Panc1 (cell line): Measurements from ENCODE around the gene SH3GL1. TPM values are rescaled to one million over a fixed set of nuclear protein-coding genes. Genes with fewer than 3 reads are reported as not detected.

ENCODE experiments used
- ATAC-seq: fragments of 200-7000 bp; cut with Tn5 transposase; 2 replicates; pipeline ENCODE4 v1.9.1; 2020; ENCODE audit warnings: mild to moderate bottlenecking, moderate library complexity
- BruUV-seq: library from RNA; stranded (reverse); fragments of 400-500 nt; replicated peaks from 2 replicates; lab custom pipeline; 2021; lab: Mats Ljungman, UMichigan
- CTCF ChIA-PET: fragments of 300-600 bp; sonication (Branson Sonifier 250); formaldehyde crosslinking; loops from one replicate; lab custom pipeline; 2022; ENCODE audit warnings: antibody characterized with exemption; lab: Charles Lee
- POLR2A ChIA-PET: fragments of 300-600 bp; sonication (Branson Sonifier 250); formaldehyde crosslinking; loops from one replicate; lab custom pipeline; 2022; ENCODE audit warnings: antibody characterized with exemption; lab: Charles Lee
- DNase-seq: peaks from one replicate; pipeline ENCODE4 v3.0.0-alpha.2; 2010; ENCODE audit warnings: low read depth, low spot score
- H3K27ac ChIP-seq: 2 replicates; pipeline ENCODE4 v1.5.1; 2011; ENCODE audit warnings: mild to moderate bottlenecking, low read length, inconsistent platforms
- H3K27me3 ChIP-seq: fragments of 200-500 bp; sonication (Bioruptor generic); 2 replicates; pipeline ENCODE4 v1.6.0; 2014; ENCODE audit warnings: low read length, inconsistent platforms; ENCODE audit not compliant: control insufficient read depth, insufficient read depth
- H3K36me3 ChIP-seq: fragments of 200-500 bp; sonication (Bioruptor generic); 2 replicates; pipeline ENCODE4 v1.5.1; 2014; ENCODE audit warnings: inconsistent platforms, mild to moderate bottlenecking, low read length, moderate library complexity; ENCODE audit not compliant: control insufficient read depth, insufficient read depth
- H3K4me1 ChIP-seq: 2 replicates; pipeline ENCODE4 v1.5.1; 2011; ENCODE audit warnings: inconsistent platforms, mild to moderate bottlenecking, low read length, moderate library complexity; ENCODE audit not compliant: control insufficient read depth, insufficient read depth
- H3K4me3 ChIP-seq, 2 experiments: 2 replicates each; pipeline ENCODE4 v1.5.1; 2011 to 2012; ENCODE audit warnings: low read depth in 2 of 2, low read length in 2 of 2, mild to moderate bottlenecking in 2 of 2, inconsistent platforms in 1 of 2, moderate library complexity in 1 of 2
- H3K9me3 ChIP-seq: fragments of 200-500 bp; sonication (Bioruptor generic); 2 replicates; pipeline ENCODE4 v1.5.1; 2014; ENCODE audit warnings: low read depth, mild to moderate bottlenecking, inconsistent platforms, low read length, moderate library complexity; ENCODE audit not compliant: control insufficient read depth, insufficient read depth
- POLR2AphosphoS5 ChIP-seq: IDR thresholded peaks from 2 replicates; pipeline ENCODE4 v1.6.1; 2012; ENCODE audit warnings: mild to moderate bottlenecking, low read depth, low read length, moderate library complexity
- SIN3A ChIP-seq: IDR thresholded peaks from 2 replicates; pipeline ENCODE4 v1.6.1; 2012; ENCODE audit warnings: low read depth, mild to moderate bottlenecking, low read length, moderate library complexity, borderline replicate concordance; ENCODE audit not compliant: insufficient read depth
- TCF7L2 ChIP-seq: IDR thresholded peaks from 2 replicates; pipeline ENCODE4 v1.6.1; 2011; ENCODE audit warnings: mild to moderate bottlenecking, low read depth, low read length, inconsistent platforms
- in situ Hi-C: cut with HindIII; loops from 2 replicates; pipeline ENCODE4 v1.10.0; 2016; ENCODE audit warnings: low sequenced_read_pairs, low pct_unique_long_range_greater_than_20kb
- intact Hi-C: fragments of 100-400 bp; cut with micrococcal nuclease; formaldehyde crosslinking; loops from one replicate; pipeline ENCODE4 v1.10.0; 2022; ENCODE audit not compliant: unreplicated experiment
- total RNA-seq: library from RNA; stranded (reverse); gene quantifications from one replicate; pipeline ENCODE4 v1.2.1, GENCODE V29; 2021; ENCODE audit not compliant: unreplicated experiment
- TF ChIP-seq, protein P1 (sequence below): fragments of 450-650 bp; IDR thresholded peaks from 2 replicates; pipeline ENCODE4 v1.5.1; 2017; ENCODE audit warnings: mild to moderate bottlenecking
- TF ChIP-seq, protein P2 (sequence below), 2 experiments: IDR thresholded peaks; 2 replicates each; pipeline ENCODE4 v1.6.1; 2011 to 2012; ENCODE audit warnings: low read depth in 2 of 2, control low read depth in 1 of 2, low read length in 1 of 2, mild to moderate bottlenecking in 1 of 2, moderate library complexity in 1 of 2; ENCODE audit not compliant: insufficient read depth in 1 of 2

Gene SH3GL1
- total RNA-seq, 1 experiment from 2014 or later: 57.1 TPM

DNA sequence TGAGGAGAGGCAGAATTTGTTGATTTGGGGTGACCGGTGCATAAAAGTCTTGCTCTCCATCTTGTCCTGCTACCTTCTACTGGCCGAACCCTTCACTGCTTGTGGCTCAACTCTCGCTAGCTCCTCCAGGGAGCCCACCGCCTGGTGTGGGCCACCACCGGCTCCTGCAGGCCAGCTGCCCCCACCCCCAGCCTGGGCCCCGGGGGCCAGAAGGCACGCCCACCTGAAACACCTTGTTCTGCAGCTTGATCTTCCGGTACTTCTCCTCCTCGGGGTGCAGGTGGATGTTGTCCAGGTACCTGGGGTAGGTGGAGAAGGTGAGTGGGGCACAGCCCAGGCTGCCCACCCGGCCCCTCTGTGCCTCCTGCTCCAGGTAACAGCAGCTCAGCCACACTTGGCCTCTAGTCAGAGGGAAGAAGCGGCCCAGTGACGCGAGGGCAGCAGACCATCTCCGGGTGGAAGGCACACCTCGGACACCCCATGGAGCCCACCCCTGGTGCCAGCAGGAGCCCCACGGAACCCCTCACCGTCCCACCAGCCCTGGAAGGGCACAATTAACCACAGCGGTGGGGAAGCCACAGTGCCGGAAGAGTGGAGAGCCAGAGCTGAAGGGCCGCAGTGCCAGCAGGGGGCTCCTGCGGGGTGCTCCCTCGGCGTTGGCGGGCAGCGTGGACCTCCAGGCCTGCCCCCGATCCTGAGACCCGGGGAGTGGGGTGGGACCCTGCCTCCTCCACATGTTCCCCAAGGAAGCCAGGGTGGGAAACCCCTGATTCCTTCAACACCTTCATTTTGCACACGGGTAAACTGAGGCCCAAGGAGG, 47.2 kb upstream of the SH3GL1 start:
- Histone ChIP-seq H3K27ac (no peak overlapping the region), H3K36me3 (no peaks in the 10 kb centered on the region), H3K4me3 (no peak overlapping the region), H3K27me3 (no peaks in the 10 kb centered on the region), H3K4me1 (no peaks in the 10 kb centered on the region), H3K9me3 (no peaks in the 10 kb centered on the region)
- ATAC-seq: no peak
- POLR2A ChIA-PET: no interaction called here
- BruUV-seq: no TSS peak
- CTCF ChIA-PET: no interaction called here
- intact Hi-C loops (no loop called here), in situ Hi-C loops (no loop called here)
- DNase-seq: no peak
- TF ChIP-seq, protein P1, sequence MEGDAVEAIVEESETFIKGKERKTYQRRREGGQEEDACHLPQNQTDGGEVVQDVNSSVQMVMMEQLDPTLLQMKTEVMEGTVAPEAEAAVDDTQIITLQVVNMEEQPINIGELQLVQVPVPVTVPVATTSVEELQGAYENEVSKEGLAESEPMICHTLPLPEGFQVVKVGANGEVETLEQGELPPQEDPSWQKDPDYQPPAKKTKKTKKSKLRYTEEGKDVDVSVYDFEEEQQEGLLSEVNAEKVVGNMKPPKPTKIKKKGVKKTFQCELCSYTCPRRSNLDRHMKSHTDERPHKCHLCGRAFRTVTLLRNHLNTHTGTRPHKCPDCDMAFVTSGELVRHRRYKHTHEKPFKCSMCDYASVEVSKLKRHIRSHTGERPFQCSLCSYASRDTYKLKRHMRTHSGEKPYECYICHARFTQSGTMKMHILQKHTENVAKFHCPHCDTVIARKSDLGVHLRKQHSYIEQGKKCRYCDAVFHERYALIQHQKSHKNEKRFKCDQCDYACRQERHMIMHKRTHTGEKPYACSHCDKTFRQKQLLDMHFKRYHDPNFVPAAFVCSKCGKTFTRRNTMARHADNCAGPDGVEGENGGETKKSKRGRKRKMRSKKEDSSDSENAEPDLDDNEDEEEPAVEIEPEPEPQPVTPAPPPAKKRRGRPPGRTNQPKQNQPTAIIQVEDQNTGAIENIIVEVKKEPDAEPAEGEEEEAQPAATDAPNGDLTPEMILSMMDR: no peak
- no peak for TF ChIP-seq TCF7L2
- TF ChIP-seq, protein P2, sequence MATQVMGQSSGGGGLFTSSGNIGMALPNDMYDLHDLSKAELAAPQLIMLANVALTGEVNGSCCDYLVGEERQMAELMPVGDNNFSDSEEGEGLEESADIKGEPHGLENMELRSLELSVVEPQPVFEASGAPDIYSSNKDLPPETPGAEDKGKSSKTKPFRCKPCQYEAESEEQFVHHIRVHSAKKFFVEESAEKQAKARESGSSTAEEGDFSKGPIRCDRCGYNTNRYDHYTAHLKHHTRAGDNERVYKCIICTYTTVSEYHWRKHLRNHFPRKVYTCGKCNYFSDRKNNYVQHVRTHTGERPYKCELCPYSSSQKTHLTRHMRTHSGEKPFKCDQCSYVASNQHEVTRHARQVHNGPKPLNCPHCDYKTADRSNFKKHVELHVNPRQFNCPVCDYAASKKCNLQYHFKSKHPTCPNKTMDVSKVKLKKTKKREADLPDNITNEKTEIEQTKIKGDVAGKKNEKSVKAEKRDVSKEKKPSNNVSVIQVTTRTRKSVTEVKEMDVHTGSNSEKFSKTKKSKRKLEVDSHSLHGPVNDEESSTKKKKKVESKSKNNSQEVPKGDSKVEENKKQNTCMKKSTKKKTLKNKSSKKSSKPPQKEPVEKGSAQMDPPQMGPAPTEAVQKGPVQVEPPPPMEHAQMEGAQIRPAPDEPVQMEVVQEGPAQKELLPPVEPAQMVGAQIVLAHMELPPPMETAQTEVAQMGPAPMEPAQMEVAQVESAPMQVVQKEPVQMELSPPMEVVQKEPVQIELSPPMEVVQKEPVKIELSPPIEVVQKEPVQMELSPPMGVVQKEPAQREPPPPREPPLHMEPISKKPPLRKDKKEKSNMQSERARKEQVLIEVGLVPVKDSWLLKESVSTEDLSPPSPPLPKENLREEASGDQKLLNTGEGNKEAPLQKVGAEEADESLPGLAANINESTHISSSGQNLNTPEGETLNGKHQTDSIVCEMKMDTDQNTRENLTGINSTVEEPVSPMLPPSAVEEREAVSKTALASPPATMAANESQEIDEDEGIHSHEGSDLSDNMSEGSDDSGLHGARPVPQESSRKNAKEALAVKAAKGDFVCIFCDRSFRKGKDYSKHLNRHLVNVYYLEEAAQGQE (IDR thresholded peaks at IDR 0.05; ENCODE audit: insufficient read depth in 1 of 2, low read depth in 2 of 2, low read length in 1 of 2): no peak
- TF ChIP-seq POLR2AphosphoS5: no peak
- TF ChIP-seq SIN3A: no peak

DNA sequence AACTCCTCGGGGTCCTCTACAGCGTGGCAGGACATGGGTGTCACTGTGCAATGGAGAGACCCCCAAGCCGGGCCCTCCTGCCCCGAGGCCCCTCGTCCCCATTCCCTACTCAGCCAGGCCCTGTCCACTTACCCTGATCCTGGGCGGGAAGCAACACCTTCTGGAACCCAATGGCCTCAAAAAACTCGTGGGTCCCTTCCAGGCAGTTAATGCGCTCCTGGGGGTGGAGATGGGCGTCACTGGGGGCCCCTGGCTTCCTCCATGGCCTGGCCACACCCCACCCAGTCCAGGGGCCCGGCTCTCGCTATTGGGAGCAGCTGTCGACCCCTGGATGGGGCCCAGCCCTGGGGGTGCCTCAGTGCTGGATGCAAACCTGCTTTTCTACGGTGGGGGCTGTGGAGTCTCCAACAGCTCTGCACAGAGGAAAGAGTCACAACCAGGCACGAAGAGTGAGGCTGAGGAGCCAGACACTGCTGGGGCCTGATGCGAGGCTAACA, 46.4 kb upstream of the SH3GL1 start:
- intact Hi-C loops: no loop called here
- POLR2A ChIA-PET: no interaction called here
- no peak overlapping the region for H3K27ac ChIP-seq
- BruUV-seq: no TSS peak
- H3K4me1 ChIP-seq: no peaks in the 10 kb centered on the region
- TF ChIP-seq SIN3A: no peak
- TF ChIP-seq, protein P2 (IDR thresholded peaks at IDR 0.05; ENCODE audit: insufficient read depth in 1 of 2, low read depth in 2 of 2, low read length in 1 of 2): no peak
- TF ChIP-seq TCF7L2: no peak
- TF ChIP-seq, protein P1: no peak
- CTCF ChIA-PET: no interaction called here
- in situ Hi-C loops: no loop called here
- H3K4me3 ChIP-seq: no peak overlapping the region
- no peaks in the 10 kb centered on the region for H3K27me3 ChIP-seq
- no peaks in the 10 kb centered on the region for H3K36me3 ChIP-seq
- H3K9me3 ChIP-seq: no peaks in the 10 kb centered on the region
- ATAC-seq (no peak), DNase-seq (no peak)
